GM21786 (cell line): ENCODE results near the gene DVL1.

Experiments
- ATAC-seq: cut with Tn5 transposase; IDR thresholded peaks from one replicate; pipeline ENCODE4 v1.9.1; 2021; ENCODE audit not compliant: unreplicated experiment

Gene DVL1

GRCh38 chr1:1312450-1313314 lies 36.5 kb downstream of the DVL1 start:
- no peak for ATAC-seq

GRCh38 chr1:1311107-1312104 lies 37.8 kb downstream of the DVL1 start:
- no peak for ATAC-seq

GRCh38 chr1:1310476-1311053 lies 38.7 kb downstream of the DVL1 start:
- no peak for ATAC-seq

GRCh38 chr1:1310109-1310385 lies 39.2 kb downstream of the DVL1 start:
- no peak for ATAC-seq

- no peak for ATAC-seq
These were observed 39.7 kb downstream of the DVL1 start for GRCh38 chr1:1309251-1310108.

- no peak for ATAC-seq
These were observed 40.4 kb downstream of the DVL1 start for GRCh38 chr1:1308756-1309250.

GRCh38 chr1:1307923-1308755 lies 41.1 kb downstream of the DVL1 start, which contains the start of the genes ACAP3 and PUSL1:
ACAP3 (minus strand) TSS chr1:1307930; CDS start chr1:1307815, 115 bp downstream.
PUSL1 (plus strand) TSS chr1:1308597; CDS start chr1:1308644, 47 bp downstream.
- ATAC-seq = peak; percentile 59

GRCh38 chr1:1307261-1307922 lies 41.8 kb downstream of the DVL1 start:
- ATAC-seq = peak; percentile 0

GRCh38 chr1:1306661-1307260 lies 42.5 kb downstream of the DVL1 start:
- no peak for ATAC-seq

GRCh38 chr1:1306070-1306660 lies 43.1 kb downstream of the DVL1 start:
- ATAC-seq = no peak

- no peak for ATAC-seq
These were observed 43.7 kb downstream of the DVL1 start for GRCh38 chr1:1305300-1306069.

GRCh38 chr1:1304331-1305299 lies 44.6 kb downstream of the DVL1 start:
- ATAC-seq = no peak

GRCh38 chr1:1303736-1304135 lies 45.5 kb downstream of the DVL1 start:
- ATAC-seq = no peak

GRCh38 chr1:1302951-1303509 lies 46.2 kb downstream of the DVL1 start:
- ATAC-seq = no peak

- no peak for ATAC-seq
These were observed 47.2 kb downstream of the DVL1 start for GRCh38 chr1:1302006-1302430.

- no peak for ATAC-seq
These were observed 48.9 kb downstream of the DVL1 start for GRCh38 chr1:1300352-1300739.
